ENCODE data around the gene EME2. TPM values are rescaled to one million over a fixed set of nuclear protein-coding genes. Genes with fewer than 3 reads are reported as not detected.

Gene EME2
- polyA plus RNA-seq, 1 donor, result 12.2 TPM

GRCh38 chr16:1809281-1809801, 36.7 kb downstream of the EME2 start:
- no peaks in the 10 kb centered on the region for H3K27me3 ChIP-seq (ENCODE audit: control insufficient read depth, insufficient read depth, low read length)
- H3K4me3 ChIP-seq (ENCODE audit: low read length), result no peak overlapping the region
- peak in 1 of 2 donors; percentile 35 for DNase-seq
- peaks cover 32% of the 10 kb centered on the region for H3K36me3 ChIP-seq (ENCODE audit: control insufficient read depth, insufficient read depth, low read length)
- no CpG with 5 or more reads among the region's 28 CpGs for WGBS (ENCODE audit: insufficient coverage, low lambda C conversion rate)
- no peak overlapping the region for H3K27ac ChIP-seq (ENCODE audit: low read length)
- H3K4me1 ChIP-seq (ENCODE audit: control insufficient read depth, insufficient read depth, low read length), result no peaks in the 10 kb centered on the region
- no peaks in the 10 kb centered on the region for H3K9me3 ChIP-seq (ENCODE audit: control insufficient read depth, low read depth, low read length)

GRCh38 chr16:1810106-1810505, 37.5 kb downstream of the EME2 start:
- H3K27me3 ChIP-seq (ENCODE audit: control insufficient read depth, insufficient read depth, low read length), result no peaks in the 10 kb centered on the region
- DNase-seq, result no peak

GRCh38 chr16:1810536-1810935, 37.9 kb downstream of the EME2 start:
- Histone ChIP-seq H3K4me3 (ENCODE audit: low read length) (no peak overlapping the region), H3K27me3 (ENCODE audit: control insufficient read depth, insufficient read depth, low read length) (no peaks in the 10 kb centered on the region), H3K4me1 (ENCODE audit: control insufficient read depth, insufficient read depth, low read length) (no peaks in the 10 kb centered on the region), H3K9me3 (ENCODE audit: control insufficient read depth, low read depth, low read length) (no peaks in the 10 kb centered on the region), H3K27ac (ENCODE audit: low read length) (no peak overlapping the region), H3K36me3 (ENCODE audit: control insufficient read depth, insufficient read depth, low read length) (peaks cover 37% of the 10 kb centered on the region)
- DNase-seq, result no peak
- no CpG with 5 or more reads among the region's 16 CpGs for WGBS (ENCODE audit: insufficient coverage, low lambda C conversion rate)

More at GRCh38 chr16:1810106-1810505, 37.5 kb downstream of the EME2 start:
- Histone ChIP-seq H3K36me3 (ENCODE audit: control insufficient read depth, insufficient read depth, low read length) (peaks cover 32% of the 10 kb centered on the region), H3K27ac (ENCODE audit: low read length) (no peak overlapping the region), H3K9me3 (ENCODE audit: control insufficient read depth, low read depth, low read length) (no peaks in the 10 kb centered on the region), H3K4me1 (ENCODE audit: control insufficient read depth, insufficient read depth, low read length) (no peaks in the 10 kb centered on the region), H3K4me3 (ENCODE audit: low read length) (no peak overlapping the region)
- WGBS (ENCODE audit: insufficient coverage, low lambda C conversion rate), result no CpG with 5 or more reads among the region's 16 CpGs

- no peaks in the 10 kb centered on the region for H3K27me3 ChIP-seq (ENCODE audit: control insufficient read depth, insufficient read depth, low read length)
- no peaks in the 10 kb centered on the region for H3K4me1 ChIP-seq (ENCODE audit: control insufficient read depth, insufficient read depth, low read length)
- WGBS (ENCODE audit: insufficient coverage, low lambda C conversion rate), result no CpG with 5 or more reads among the region's 17 CpGs
- DNase-seq, result peak in 1 of 2 donors; percentile 62
- no peaks in the 10 kb centered on the region for H3K9me3 ChIP-seq (ENCODE audit: control insufficient read depth, low read depth, low read length)
- H3K27ac ChIP-seq (ENCODE audit: low read length), result no peak overlapping the region
- H3K4me3 ChIP-seq (ENCODE audit: low read length), result no peak overlapping the region
- H3K36me3 ChIP-seq (ENCODE audit: control insufficient read depth, insufficient read depth, low read length), result peaks cover 49% of the 10 kb centered on the region
These were observed 40.1 kb downstream of the EME2 start for GRCh38 chr16:1812732-1813163.

- Histone ChIP-seq H3K9me3 (ENCODE audit: control insufficient read depth, low read depth, low read length) (no peaks in the 10 kb centered on the region), H3K27me3 (ENCODE audit: control insufficient read depth, insufficient read depth, low read length) (no peaks in the 10 kb centered on the region), H3K4me1 (ENCODE audit: control insufficient read depth, insufficient read depth, low read length) (no peaks in the 10 kb centered on the region), H3K36me3 (ENCODE audit: control insufficient read depth, insufficient read depth, low read length) (peaks cover 55% of the 10 kb centered on the region), H3K27ac (ENCODE audit: low read length) (no peak overlapping the region), H3K4me3 (ENCODE audit: low read length) (no peak overlapping the region)
- no CpG with 5 or more reads among the region's 11 CpGs for WGBS (ENCODE audit: insufficient coverage, low lambda C conversion rate)
- DNase-seq, result no peak
These were observed 42.9 kb downstream of the EME2 start for GRCh38 chr16:1815461-1815860.

GRCh38 chr16:1816396-1817275, 44.0 kb downstream of the EME2 start:
- no peak for DNase-seq
- Histone ChIP-seq H3K4me3 (ENCODE audit: low read length) (no peak overlapping the region), H3K27me3 (ENCODE audit: control insufficient read depth, insufficient read depth, low read length) (no peaks in the 10 kb centered on the region), H3K27ac (ENCODE audit: low read length) (no peak overlapping the region), H3K4me1 (ENCODE audit: control insufficient read depth, insufficient read depth, low read length) (no peaks in the 10 kb centered on the region), H3K9me3 (ENCODE audit: control insufficient read depth, low read depth, low read length) (no peaks in the 10 kb centered on the region), H3K36me3 (ENCODE audit: control insufficient read depth, insufficient read depth, low read length) (peaks cover 66% of the 10 kb centered on the region)
- WGBS (ENCODE audit: insufficient coverage, low lambda C conversion rate), result no CpG with 5 or more reads among the region's 40 CpGs

- no CpG with 5 or more reads among the region's 9 CpGs for WGBS (ENCODE audit: insufficient coverage, low lambda C conversion rate)
- H3K27me3 ChIP-seq (ENCODE audit: control insufficient read depth, insufficient read depth, low read length), result no peaks in the 10 kb centered on the region
- peaks cover 70% of the 10 kb centered on the region for H3K36me3 ChIP-seq (ENCODE audit: control insufficient read depth, insufficient read depth, low read length)
These were observed 44.6 kb downstream of the EME2 start for GRCh38 chr16:1817276-1817589.

GRCh38 chr16:1817716-1818115, 45.1 kb downstream of the EME2 start:
- no peaks in the 10 kb centered on the region for H3K4me1 ChIP-seq (ENCODE audit: control insufficient read depth, insufficient read depth, low read length)
- no peaks in the 10 kb centered on the region for H3K27me3 ChIP-seq (ENCODE audit: control insufficient read depth, insufficient read depth, low read length)
- WGBS (ENCODE audit: insufficient coverage, low lambda C conversion rate), result no CpG with 5 or more reads among the region's 17 CpGs
- H3K4me3 ChIP-seq (ENCODE audit: low read length), result no peak overlapping the region
- no peaks in the 10 kb centered on the region for H3K9me3 ChIP-seq (ENCODE audit: control insufficient read depth, low read depth, low read length)
- H3K27ac ChIP-seq (ENCODE audit: low read length), result no peak overlapping the region
- peaks cover 74% of the 10 kb centered on the region for H3K36me3 ChIP-seq (ENCODE audit: control insufficient read depth, insufficient read depth, low read length)
- no peak for DNase-seq

More at GRCh38 chr16:1817276-1817589, 44.6 kb downstream of the EME2 start:
- no peaks in the 10 kb centered on the region for H3K9me3 ChIP-seq (ENCODE audit: control insufficient read depth, low read depth, low read length)
- no peak overlapping the region for H3K27ac ChIP-seq (ENCODE audit: low read length)
- H3K4me1 ChIP-seq (ENCODE audit: control insufficient read depth, insufficient read depth, low read length), result no peaks in the 10 kb centered on the region
- no peak overlapping the region for H3K4me3 ChIP-seq (ENCODE audit: low read length)
- DNase-seq, result no peak

GRCh38 chr16:1818204-1818872, 45.7 kb downstream of the EME2 start:
- Histone ChIP-seq H3K27ac (ENCODE audit: low read length) (no peak overlapping the region), H3K4me3 (ENCODE audit: low read length) (no peak overlapping the region), H3K27me3 (ENCODE audit: control insufficient read depth, insufficient read depth, low read length) (no peaks in the 10 kb centered on the region), H3K4me1 (ENCODE audit: control insufficient read depth, insufficient read depth, low read length) (no peaks in the 10 kb centered on the region), H3K36me3 (ENCODE audit: control insufficient read depth, insufficient read depth, low read length) (peaks cover 75% of the 10 kb centered on the region), H3K9me3 (ENCODE audit: control insufficient read depth, low read depth, low read length) (no peaks in the 10 kb centered on the region)
- WGBS (ENCODE audit: insufficient coverage, low lambda C conversion rate), result no CpG with 5 or more reads among the region's 27 CpGs
- no peak for DNase-seq

GRCh38 chr16:1818873-1819525, 46.4 kb downstream of the EME2 start:
- no peak for DNase-seq
- Histone ChIP-seq H3K4me1 (ENCODE audit: control insufficient read depth, insufficient read depth, low read length) (no peaks in the 10 kb centered on the region), H3K27me3 (ENCODE audit: control insufficient read depth, insufficient read depth, low read length) (no peaks in the 10 kb centered on the region), H3K4me3 (ENCODE audit: low read length) (no peak overlapping the region), H3K36me3 (ENCODE audit: control insufficient read depth, insufficient read depth, low read length) (peaks cover 71% of the 10 kb centered on the region), H3K9me3 (ENCODE audit: control insufficient read depth, low read depth, low read length) (no peaks in the 10 kb centered on the region), H3K27ac (ENCODE audit: low read length) (no peak overlapping the region)
- no CpG with 5 or more reads among the region's 35 CpGs for WGBS (ENCODE audit: insufficient coverage, low lambda C conversion rate)
